NT2/D1 (cell line): ENCODE results near the gene LMBR1L.

Source experiments
- YY1 ChIP-seq: IDR thresholded peaks from 2 replicates; pipeline ENCODE4 v1.6.1; 2011; ENCODE audit not compliant: insufficient read length, insufficient read depth
- ZNF274 ChIP-seq: IDR thresholded peaks from 2 replicates; pipeline ENCODE4 v1.6.1; 2011; ENCODE audit warnings: mild to moderate bottlenecking, low read depth, low read length

DNA sequence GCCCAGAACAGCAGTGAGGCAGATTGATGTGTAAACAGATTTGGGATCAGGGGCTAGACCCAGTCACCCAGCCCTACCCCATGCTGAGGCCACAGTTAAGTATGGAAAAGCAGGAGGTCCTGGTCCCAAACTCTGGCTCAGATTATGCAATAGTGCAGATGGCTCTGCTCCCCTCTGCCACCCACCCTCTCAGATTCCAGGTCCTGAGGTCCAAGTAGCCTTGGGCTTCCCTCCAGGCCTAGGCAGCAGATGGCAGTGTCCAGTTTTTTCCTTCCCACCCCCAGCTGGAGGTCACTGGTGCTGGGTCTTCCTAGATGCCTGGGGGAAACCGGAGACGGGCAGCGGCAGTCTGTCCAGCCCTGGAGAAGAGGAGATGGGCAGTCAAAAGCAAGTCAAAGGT, 13.3 kb downstream of the LMBR1L start:
- TF ChIP-seq YY1 (no peak), ZNF274 (no peak)
